ENCODE data around the gene GRAMD1B. TPM values are rescaled to one million over a fixed set of nuclear protein-coding genes. Genes with fewer than 3 reads are reported as not detected.
"Not testable (repeated sequence)": the region's sequence is repeated elsewhere in the genome, so short reads cannot be mapped to it uniquely, and the experiment has no call there.

Gene GRAMD1B
- total RNA-seq, 1 donor from 2014 or later = 38.2 TPM

- no peak for DNase-seq (ENCODE audit: low spot score)
- intact Hi-C loops (cut with DNase I) = no loop called here
- ATAC-seq = no peak
Measured at GRCh38 chr11:123490527-123490926, 60.5 kb downstream of the GRAMD1B start.

DNA sequence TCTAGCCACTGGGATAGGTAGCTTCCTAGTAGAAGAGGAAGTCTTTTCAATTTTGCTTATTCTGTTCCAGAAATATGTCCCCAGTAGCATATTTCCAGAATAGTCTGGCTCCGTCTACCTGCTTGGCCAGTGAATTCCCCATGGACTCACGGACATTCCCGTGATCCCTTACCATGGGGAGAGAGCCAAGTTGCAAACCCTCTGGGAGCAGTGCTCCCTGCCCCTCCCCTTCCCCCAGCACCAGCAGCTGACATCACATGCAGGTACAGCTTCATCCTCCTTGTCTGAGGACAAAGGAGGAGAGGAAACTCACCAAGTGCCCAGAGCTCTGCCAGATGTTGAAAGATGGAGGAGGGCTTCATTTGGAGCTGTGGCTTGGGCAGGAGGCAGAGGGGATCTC, 61.2 kb downstream of the GRAMD1B start:
- intact Hi-C loops (cut with DNase I) = no loop called here
- ATAC-seq = no peak
- DNase-seq (ENCODE audit: low spot score) = no peak

- ATAC-seq (no peak), DNase-seq (ENCODE audit: low spot score) (no peak)
- intact Hi-C loops (cut with DNase I) = no loop called here
Measured at GRCh38 chr11:123493349-123494063, 63.4 kb downstream of the GRAMD1B start.

- intact Hi-C loops (cut with DNase I) = no loop called here
- no peak for ATAC-seq
- no peak for DNase-seq (ENCODE audit: low spot score)
Measured at GRCh38 chr11:123494195-123495050, 64.4 kb downstream of the GRAMD1B start.

GRCh38 chr11:123504401-123504800, 74.3 kb downstream of the GRAMD1B start:
- DNase-seq (ENCODE audit: low spot score) (no peak), ATAC-seq (no peak)
- intact Hi-C loops (cut with DNase I) = no loop called here

GRCh38 chr11:123505546-123506299, 75.7 kb downstream of the GRAMD1B start:
- intact Hi-C loops (cut with DNase I) = no loop called here
- ATAC-seq (peak; percentile 40), DNase-seq (ENCODE audit: low spot score) (no peak)

DNA sequence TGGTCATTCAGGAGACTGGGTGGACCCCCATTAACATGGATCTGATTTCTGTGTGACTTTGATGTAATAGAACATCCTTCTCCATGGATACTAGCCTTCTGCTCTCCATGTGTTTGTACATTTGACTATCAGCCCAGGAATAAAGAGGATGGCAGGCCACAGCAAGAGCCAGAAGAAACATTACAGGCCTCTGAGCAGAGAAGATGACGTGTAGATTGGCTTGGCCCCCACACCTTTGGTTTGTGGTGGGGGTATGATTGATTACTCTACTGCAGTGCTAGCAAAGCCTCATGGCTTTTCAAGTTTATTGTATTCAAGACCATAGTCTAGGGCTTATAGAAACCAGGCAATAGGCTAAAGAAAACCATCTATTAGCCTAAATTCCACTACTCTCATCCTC, 77.0 kb downstream of the GRAMD1B start:
- ATAC-seq = no peak
- intact Hi-C loops (cut with DNase I) = no loop called here
- DNase-seq (ENCODE audit: low spot score) = no peak

DNA sequence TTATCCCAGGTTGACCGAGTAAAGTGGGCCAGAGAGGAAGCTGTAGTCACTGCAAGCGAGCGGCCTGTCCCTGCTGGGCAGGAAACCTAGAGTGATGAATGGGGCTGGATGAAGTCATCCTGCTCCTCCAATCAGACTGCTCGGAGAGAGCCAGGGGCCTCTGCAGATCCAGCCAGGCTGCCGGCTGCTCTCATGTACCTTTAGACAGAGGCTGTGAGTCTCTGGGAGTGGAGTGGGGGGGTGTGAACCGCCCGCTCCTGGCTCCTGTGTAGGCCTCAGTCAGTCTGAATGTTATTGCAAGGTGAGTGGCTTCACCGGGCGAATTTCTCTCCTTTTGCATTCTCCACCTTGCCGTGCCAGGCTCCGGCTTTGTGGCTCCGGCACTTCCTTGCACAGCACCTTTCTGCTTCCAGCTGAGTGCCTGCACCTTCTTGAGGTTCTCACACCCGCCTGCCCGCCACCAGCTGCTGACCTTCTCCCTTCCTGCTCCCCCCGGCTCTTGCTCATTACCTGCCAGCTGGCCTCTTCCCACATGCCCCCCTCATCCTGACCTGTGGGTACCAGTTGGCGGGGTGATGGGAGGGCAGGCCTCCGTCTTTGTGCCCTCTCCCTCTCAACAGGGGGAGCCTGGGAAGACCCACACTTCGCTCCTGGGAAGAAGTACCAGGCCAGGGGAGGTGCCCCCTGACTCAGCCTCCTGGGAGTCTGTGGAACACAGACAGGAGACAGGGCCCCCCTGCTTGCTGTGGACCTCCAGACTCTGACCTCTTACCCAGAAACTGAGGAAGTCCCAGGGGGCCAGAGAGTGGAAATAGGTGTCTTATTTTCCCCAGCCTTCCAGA, 79.9 kb downstream of the GRAMD1B start:
- intact Hi-C loops (cut with DNase I) = loop anchor here (2.0 to 5.0 kb wide), 2 partner anchors 37 to 65 kb away; no protein-coding TSS in a partner anchor
- DNase-seq (ENCODE audit: low spot score) (no peak), ATAC-seq (no peak)

- ATAC-seq = no peak
- intact Hi-C loops (cut with DNase I) = loop anchor here (2.0 to 5.0 kb wide), 2 partner anchors 37 to 64 kb away; no protein-coding TSS in a partner anchor
- no peak for DNase-seq (ENCODE audit: low spot score)
Measured at GRCh38 chr11:123510579-123510905, 80.5 kb downstream of the GRAMD1B start.

GRCh38 chr11:123511037-123511870, 81.2 kb downstream of the GRAMD1B start:
- DNase-seq (ENCODE audit: low spot score) (peak; percentile 87), ATAC-seq (peak; percentile 95)
- intact Hi-C loops (cut with DNase I) = loop anchor here (2.0 to 5.0 kb wide), 2 partner anchors 36 to 64 kb away; no protein-coding TSS in a partner anchor

DNA sequence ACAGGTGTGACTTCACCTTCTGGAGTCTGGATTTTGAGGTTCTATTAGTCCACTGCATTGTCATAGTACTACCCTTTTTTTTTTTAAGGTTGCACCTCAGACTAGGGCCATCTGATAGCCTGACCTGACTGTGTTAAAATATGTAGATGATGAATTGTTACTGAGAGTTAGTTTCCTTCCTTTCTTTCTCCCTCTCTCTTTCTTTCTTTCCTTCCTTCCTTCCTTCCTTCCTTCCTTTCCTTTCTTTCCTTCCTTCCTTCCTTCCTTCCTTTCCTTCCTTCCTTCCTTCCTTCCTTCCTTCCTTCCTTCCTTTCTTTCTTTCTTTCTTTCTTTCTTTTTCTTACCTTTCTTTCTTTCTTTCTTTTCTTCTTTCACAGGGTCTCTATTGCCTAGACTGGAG, 83.2 kb downstream of the GRAMD1B start:
- intact Hi-C loops (cut with DNase I) = loop anchor here (5.0 kb wide), 1 partner anchor 34 kb away; no protein-coding TSS in a partner anchor

GRCh38 chr11:123516238-123516637, 86.2 kb downstream of the GRAMD1B start:
- DNase-seq (ENCODE audit: low spot score) (no peak), ATAC-seq (no peak)
- intact Hi-C loops (cut with DNase I) = no loop called here

More for the DNA sequence above, 83.2 kb downstream of the GRAMD1B start:
- not testable (repeated sequence) for ATAC-seq; DNase-seq (ENCODE audit: low spot score)

DNA sequence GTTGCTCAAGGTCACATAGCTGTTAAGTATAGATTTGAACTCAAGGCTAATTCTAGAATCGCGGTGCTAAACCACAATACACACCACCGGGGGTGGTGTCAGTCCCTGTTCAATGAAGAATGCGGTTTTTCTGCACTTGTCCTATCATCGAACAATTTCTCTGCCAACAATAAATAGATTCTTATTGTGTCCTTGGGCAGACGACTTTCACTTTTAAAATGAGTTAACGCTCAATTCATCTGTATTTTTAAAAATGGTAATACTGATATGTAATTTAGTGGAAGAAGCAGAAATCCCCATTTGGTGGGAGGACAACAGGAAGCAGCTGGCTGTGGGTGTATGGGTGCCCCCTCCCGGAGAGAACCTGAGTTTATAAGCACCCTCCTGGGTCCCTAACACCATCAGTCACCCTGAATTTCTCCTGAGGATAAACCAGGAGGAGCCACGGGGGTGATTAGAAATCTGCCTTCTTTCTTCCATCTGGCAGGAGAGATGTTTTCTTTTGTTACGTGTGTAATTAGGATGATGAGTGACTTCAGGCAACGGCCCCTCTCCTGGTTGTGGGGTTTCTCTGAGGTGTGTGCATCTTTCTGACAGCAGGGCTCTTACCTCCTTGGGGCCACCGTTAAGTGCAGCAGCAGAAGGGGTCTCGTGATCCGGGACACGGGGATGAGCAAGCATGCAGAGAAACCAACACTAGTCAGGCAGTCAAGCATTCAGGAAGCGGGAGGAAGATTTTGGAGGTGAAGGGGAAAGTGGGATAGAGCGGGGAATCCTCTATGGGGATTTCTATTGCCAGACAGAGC, 87.7 kb downstream of the GRAMD1B start:
- intact Hi-C loops (cut with DNase I) = no loop called here

DNA sequence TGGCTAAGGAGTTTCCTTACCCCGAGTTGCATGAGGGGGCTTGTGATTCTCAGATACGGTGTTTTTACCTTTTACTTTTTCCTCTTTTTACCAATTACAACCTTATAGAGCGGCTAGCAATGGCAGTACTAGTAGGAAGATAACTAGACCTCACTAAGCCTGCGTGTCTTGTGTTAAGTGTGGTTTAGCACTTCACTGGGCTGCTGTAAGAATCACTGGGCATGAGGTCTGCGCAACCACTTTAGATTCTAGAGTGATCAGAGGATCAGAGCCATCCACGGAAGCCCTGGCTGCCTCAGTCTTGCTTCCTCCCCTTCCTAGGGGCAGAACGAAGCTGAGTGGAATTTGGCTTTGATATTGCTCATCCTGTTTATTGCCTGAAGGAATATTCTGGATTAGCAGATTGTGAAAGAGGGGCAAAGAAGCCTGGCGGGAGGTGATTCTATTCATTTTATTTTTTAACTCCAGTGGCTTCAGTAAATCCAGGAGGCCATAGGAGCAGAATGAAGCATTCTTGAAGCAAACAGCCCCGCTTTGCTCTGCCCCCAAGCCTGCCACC, 88.5 kb downstream of the GRAMD1B start:
- no peak for ATAC-seq
- DNase-seq (ENCODE audit: low spot score) = no peak
- intact Hi-C loops (cut with DNase I) = no loop called here

More for the DNA sequence above, 87.7 kb downstream of the GRAMD1B start:
- DNase-seq (ENCODE audit: low spot score) = no peak
- ATAC-seq = no peak

GRCh38 chr11:123519055-123519796, 89.2 kb downstream of the GRAMD1B start:
- intact Hi-C loops (cut with DNase I) = no loop called here
- ATAC-seq (peak; percentile 42), DNase-seq (ENCODE audit: low spot score) (no peak)

GRCh38 chr11:123519797-123520193, 89.7 kb downstream of the GRAMD1B start:
- intact Hi-C loops (cut with DNase I) = no loop called here
- no peak for ATAC-seq

More at GRCh38 chr11:123519797-123520193, 89.7 kb downstream of the GRAMD1B start:
- no peak for DNase-seq (ENCODE audit: low spot score)

All from sciatic nerve (tissue), 2 donors.